CD8-positive, alpha-beta memory T cell (primary cell): ENCODE data around the gene GRID1. TPM values are rescaled to one million over a fixed set of nuclear protein-coding genes. Genes with fewer than 3 reads are reported as not detected.
A peak's percentile ranks its signal among the peaks of the same experiment; 100 is the strongest.

Source experiments
- CTCF ChIA-PET: fragments of 350-600 bp; sonication (Branson Sonifier 250); formaldehyde crosslinking; loops from one replicate; lab custom pipeline; 2021; ENCODE audit warnings: antibody characterized with exemption; lab: Charles Lee
- POLR2A ChIA-PET: fragments of 350-600 bp; sonication (Branson Sonifier 250); formaldehyde crosslinking; loops from one replicate; lab custom pipeline; 2021; ENCODE audit warnings: antibody characterized with exemption; lab: Charles Lee
- DNase-seq, 5 donors: peaks; one replicate each; pipeline versions ENCODE4 v3.0.0 to v3.0.0-alpha.2; 2020 to 2022; ENCODE audit warnings: mixed read lengths in 1 of 5
- H3K27ac ChIP-seq: one replicate; pipeline ENCODE4 v1.7.0; 2013; ENCODE audit warnings: low read depth, mild to moderate bottlenecking, low read length, moderate library complexity
- H3K27me3 ChIP-seq: 2 replicates; pipeline ENCODE4 v1.7.0; 2013; ENCODE audit warnings: low read length, mild to moderate bottlenecking; ENCODE audit not compliant: insufficient read depth, poor library complexity, severe bottlenecking
- H3K36me3 ChIP-seq: 2 replicates; pipeline ENCODE4 v1.7.0; 2013; ENCODE audit warnings: mild to moderate bottlenecking, low read length, moderate library complexity; ENCODE audit not compliant: insufficient read depth
- H3K4me1 ChIP-seq: 2 replicates; pipeline ENCODE4 v1.7.0; 2013; ENCODE audit warnings: mild to moderate bottlenecking, low read length, moderate library complexity; ENCODE audit not compliant: insufficient read depth
- H3K4me3 ChIP-seq: 2 replicates; pipeline ENCODE4 v1.7.0; 2013; ENCODE audit warnings: mild to moderate bottlenecking, low read length
- H3K9me3 ChIP-seq: 2 replicates; pipeline ENCODE4 v1.7.0; 2013; ENCODE audit warnings: mild to moderate bottlenecking, low read length
- H3K27ac Mint-ChIP-seq, 8 donors: one replicate each; pipeline ENCODE4 v1.8.0; 2020 to 2021; ENCODE audit warnings: mixed read lengths in 8 of 8, mild to moderate bottlenecking in 6 of 8, inconsistent platforms in 3 of 8, moderate library complexity in 3 of 8
- H3K27me3 Mint-ChIP-seq, 2 donors: one replicate each; pipeline ENCODE4 v1.8.0; 2020 to 2021; ENCODE audit warnings: mixed read lengths in 2 of 2, mild to moderate bottlenecking in 1 of 2, moderate library complexity in 1 of 2
- H3K36me3 Mint-ChIP-seq, 3 donors: one replicate each; pipeline ENCODE4 v1.8.0; 2020 to 2021; ENCODE audit warnings: mixed read lengths in 3 of 3, inconsistent platforms in 1 of 3, mild to moderate bottlenecking in 1 of 3
- H3K4me1 Mint-ChIP-seq, 3 donors: one replicate each; pipeline ENCODE4 v1.8.0; 2020 to 2021; ENCODE audit warnings: mixed read lengths in 3 of 3, inconsistent platforms in 1 of 3, mild to moderate bottlenecking in 1 of 3
- H3K4me3 Mint-ChIP-seq, 7 donors: one replicate each; pipeline ENCODE4 v1.8.0; 2020 to 2021; ENCODE audit warnings: mixed read lengths in 7 of 7, mild to moderate bottlenecking in 6 of 7, moderate library complexity in 4 of 7, inconsistent platforms in 2 of 7
- H3K9me3 Mint-ChIP-seq, 5 donors: one replicate each; pipeline ENCODE4 v1.8.0; 2020 to 2022; ENCODE audit warnings: mixed read lengths in 5 of 5, mild to moderate bottlenecking in 3 of 5, moderate library complexity in 2 of 5, inconsistent platforms in 1 of 5
- polyA plus RNA-seq: library from polyadenylated mRNA; unstranded; fragments of 300-500 nt; fragmentation: Illumina TruSeq; gene quantifications from one replicate; pipeline ENCODE4 v1.2.3, GENCODE V29; 2021
- total RNA-seq, 2 experiments: library from RNA; stranded (reverse); gene quantifications; one replicate each; pipeline ENCODE4 v1.2.3, GENCODE V29; 2021

Gene GRID1
- total and polyA plus RNA-seq, 3 experiments from 2014 or later: not detected

DNA sequence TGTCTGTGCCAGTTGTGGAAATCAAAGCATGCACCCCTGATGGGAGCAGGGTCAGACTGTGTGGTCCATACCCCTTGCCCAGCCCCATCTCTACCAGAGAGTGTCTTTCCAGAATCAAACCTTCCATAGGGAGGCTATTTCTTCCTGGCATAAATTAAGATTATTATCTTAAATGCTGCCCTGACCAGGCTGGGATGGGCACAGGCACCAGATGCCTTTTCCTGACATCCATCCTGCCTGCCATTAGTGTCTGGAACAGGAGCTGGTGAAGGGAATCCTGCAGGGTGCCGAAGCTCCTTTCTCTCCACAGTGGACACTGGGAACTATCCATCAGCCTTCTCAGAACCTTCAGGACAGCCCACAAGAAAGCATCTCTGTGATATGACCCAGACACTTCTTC, 296.3 kb downstream of the GRID1 start:
- no peak for DNase-seq
- H3K27me3 Mint-ChIP-seq: peaks cover 0 to 3% of the 10 kb centered on the region in 2 donors
- ChIA-PET CTCF (no interaction called here), POLR2A (no interaction called here)
- H3K4me1 Mint-ChIP-seq: no peaks in the 10 kb centered on the region
- H3K27ac Mint-ChIP-seq: no peak overlapping the region
- Histone ChIP-seq H3K4me3 (no peak overlapping the region), H3K27me3 (no peaks in the 10 kb centered on the region), H3K9me3 (no peaks in the 10 kb centered on the region), H3K4me1 (no peaks in the 10 kb centered on the region), H3K36me3 (no peaks in the 10 kb centered on the region), H3K27ac (no peak overlapping the region)
- no peaks in the 10 kb centered on the region for H3K36me3 Mint-ChIP-seq
- H3K9me3 Mint-ChIP-seq: no peaks in the 10 kb centered on the region
- no peak overlapping the region for H3K4me3 Mint-ChIP-seq

GRCh38 chr10:86068231-86069054, 298.2 kb downstream of the GRID1 start:
- H3K4me1 ChIP-seq: no peaks in the 10 kb centered on the region
- no peak overlapping the region for H3K4me3 Mint-ChIP-seq
- peaks cover 0 to 10% of the 10 kb centered on the region in 2 donors for H3K27me3 Mint-ChIP-seq
- H3K9me3 ChIP-seq: no peaks in the 10 kb centered on the region
- no peaks in the 10 kb centered on the region for H3K36me3 Mint-ChIP-seq
- H3K27ac Mint-ChIP-seq: no peak overlapping the region
- H3K27ac ChIP-seq: no peak overlapping the region
- CTCF ChIA-PET: no interaction called here
- H3K4me3 ChIP-seq: no peak overlapping the region
- H3K4me1 Mint-ChIP-seq: no peaks in the 10 kb centered on the region
- H3K36me3 ChIP-seq: no peaks in the 10 kb centered on the region
- no peaks in the 10 kb centered on the region for H3K9me3 Mint-ChIP-seq
- H3K27me3 ChIP-seq: no peaks in the 10 kb centered on the region
- no peak for DNase-seq
- POLR2A ChIA-PET: no interaction called here

DNA sequence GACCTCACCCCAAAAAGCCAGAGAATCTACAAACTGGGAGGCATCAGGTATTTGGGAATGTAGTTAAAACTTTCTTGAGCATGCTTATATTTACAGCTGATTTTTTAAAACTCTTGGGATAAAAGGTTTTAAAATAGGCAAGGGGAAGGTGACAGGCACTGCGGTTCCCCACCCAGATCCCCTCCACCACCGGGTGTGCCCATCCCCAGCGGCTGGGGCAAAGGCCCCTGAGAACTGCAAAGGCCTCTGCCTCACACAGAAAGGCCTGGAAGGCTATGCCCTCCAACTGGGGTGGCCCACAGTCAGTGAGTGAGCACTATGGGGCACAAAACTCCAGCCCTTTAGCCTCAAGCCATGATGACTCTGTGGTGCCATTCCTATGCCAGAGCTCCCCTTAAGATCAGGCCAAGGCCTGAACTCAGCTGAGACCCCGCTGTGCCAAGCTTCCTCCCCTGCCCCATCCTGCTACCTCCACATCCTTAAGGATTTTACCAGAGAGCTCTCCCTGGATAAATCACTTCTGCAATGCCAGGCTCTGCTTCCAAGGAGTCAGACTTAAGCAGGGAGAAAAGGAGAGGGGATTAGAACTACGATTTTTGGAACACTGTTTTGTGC, 299.1 kb downstream of the GRID1 start:
- Mint-ChIP-seq H3K9me3 (no peaks in the 10 kb centered on the region), H3K4me1 (no peaks in the 10 kb centered on the region), H3K4me3 (no peak overlapping the region), H3K27me3 (peaks cover 0 to 10% of the 10 kb centered on the region in 2 donors), H3K27ac (no peak overlapping the region), H3K36me3 (no peaks in the 10 kb centered on the region)
- no peaks in the 10 kb centered on the region for H3K9me3 ChIP-seq
- no peak overlapping the region for H3K27ac ChIP-seq
- CTCF ChIA-PET: no interaction called here
- no peaks in the 10 kb centered on the region for H3K27me3 ChIP-seq
- H3K4me1 ChIP-seq: no peaks in the 10 kb centered on the region
- no peak overlapping the region for H3K4me3 ChIP-seq
- DNase-seq: no peak
- H3K36me3 ChIP-seq: no peaks in the 10 kb centered on the region
- POLR2A ChIA-PET: no interaction called here

GRCh38 chr10:86066696-86067095, 299.9 kb downstream of the GRID1 start:
- Mint-ChIP-seq H3K27me3 (peaks cover 0 to 12% of the 10 kb centered on the region in 2 donors), H3K27ac (no peak overlapping the region), H3K9me3 (no peaks in the 10 kb centered on the region), H3K4me1 (no peaks in the 10 kb centered on the region), H3K4me3 (no peak overlapping the region), H3K36me3 (no peaks in the 10 kb centered on the region)
- no peaks in the 10 kb centered on the region for H3K9me3 ChIP-seq
- no peak overlapping the region for H3K4me3 ChIP-seq
- POLR2A ChIA-PET: no interaction called here
- no peaks in the 10 kb centered on the region for H3K27me3 ChIP-seq
- DNase-seq: no peak
- no peaks in the 10 kb centered on the region for H3K4me1 ChIP-seq
- CTCF ChIA-PET: no interaction called here
- H3K27ac ChIP-seq: no peak overlapping the region
- no peaks in the 10 kb centered on the region for H3K36me3 ChIP-seq

- DNase-seq: no peak
- Mint-ChIP-seq H3K4me1 (no peaks in the 10 kb centered on the region), H3K27me3 (peaks cover 0 to 21% of the 10 kb centered on the region in 2 donors), H3K27ac (no peak overlapping the region), H3K36me3 (no peaks in the 10 kb centered on the region), H3K9me3 (no peaks in the 10 kb centered on the region), H3K4me3 (no peak overlapping the region)
- POLR2A ChIA-PET: no interaction called here
- Histone ChIP-seq H3K4me1 (no peaks in the 10 kb centered on the region), H3K27me3 (no peaks in the 10 kb centered on the region), H3K36me3 (no peaks in the 10 kb centered on the region), H3K9me3 (no peaks in the 10 kb centered on the region), H3K27ac (no peak overlapping the region), H3K4me3 (no peak overlapping the region)
- CTCF ChIA-PET: no interaction called here
These were observed 300.8 kb downstream of the GRID1 start for GRCh38 chr10:86065711-86066251.

- no peaks in the 10 kb centered on the region for H3K27me3 ChIP-seq
- no peak overlapping the region for H3K4me3 Mint-ChIP-seq
- no peak overlapping the region for H3K27ac ChIP-seq
- no peaks in the 10 kb centered on the region for H3K4me1 ChIP-seq
- no peaks in the 10 kb centered on the region for H3K36me3 Mint-ChIP-seq
- H3K4me1 Mint-ChIP-seq: no peaks in the 10 kb centered on the region
- no peak for DNase-seq
- H3K27ac Mint-ChIP-seq: peak overlapping the region in 1 of 8 donors; percentile 58
- CTCF ChIA-PET: no interaction called here
- H3K4me3 ChIP-seq: no peak overlapping the region
- no peaks in the 10 kb centered on the region for H3K9me3 ChIP-seq
- H3K27me3 Mint-ChIP-seq: peaks cover 0 to 21% of the 10 kb centered on the region in 2 donors
- POLR2A ChIA-PET: no interaction called here
- H3K9me3 Mint-ChIP-seq: no peaks in the 10 kb centered on the region
- no peaks in the 10 kb centered on the region for H3K36me3 ChIP-seq
These were observed 301.5 kb downstream of the GRID1 start for GRCh38 chr10:86064931-86065662.

DNA sequence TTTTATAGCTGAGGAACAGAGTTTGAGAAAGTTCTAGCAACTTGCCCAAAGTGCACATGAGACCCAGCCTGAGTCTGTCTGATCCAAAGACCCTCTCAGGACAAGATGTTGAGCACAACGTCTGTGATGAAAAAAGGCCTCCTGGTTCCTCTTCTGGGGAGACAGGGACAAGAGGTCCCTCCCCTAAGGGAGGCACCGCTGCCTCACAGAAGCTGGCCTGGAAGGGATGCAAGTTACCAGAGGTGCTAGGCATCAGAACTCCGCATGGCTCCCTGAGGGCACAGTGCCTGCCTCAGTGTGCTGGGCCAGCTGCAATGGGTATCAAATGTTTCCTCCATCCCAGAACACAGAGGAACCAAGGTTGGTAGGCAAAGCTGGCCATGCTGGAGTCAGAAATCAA, 302.4 kb downstream of the GRID1 start:
- DNase-seq: no peak
- POLR2A ChIA-PET: no interaction called here
- no peaks in the 10 kb centered on the region for H3K27me3 ChIP-seq
- Mint-ChIP-seq H3K4me3 (no peak overlapping the region), H3K4me1 (no peaks in the 10 kb centered on the region), H3K27ac (no peak overlapping the region), H3K36me3 (no peaks in the 10 kb centered on the region), H3K9me3 (no peaks in the 10 kb centered on the region), H3K27me3 (peaks cover 0 to 21% of the 10 kb centered on the region in 2 donors)
- H3K4me1 ChIP-seq: no peaks in the 10 kb centered on the region
- CTCF ChIA-PET: no interaction called here
- H3K27ac ChIP-seq: no peak overlapping the region
- H3K4me3 ChIP-seq: no peak overlapping the region
- no peaks in the 10 kb centered on the region for H3K36me3 ChIP-seq
- H3K9me3 ChIP-seq: no peaks in the 10 kb centered on the region

GRCh38 chr10:86063341-86063740, 303.3 kb downstream of the GRID1 start:
- no peak overlapping the region for H3K27ac Mint-ChIP-seq
- DNase-seq: no peak
- no peak overlapping the region for H3K4me3 Mint-ChIP-seq
- ChIA-PET CTCF (no interaction called here), POLR2A (no interaction called here)
- H3K27me3 ChIP-seq: no peaks in the 10 kb centered on the region
- H3K27ac ChIP-seq: no peak overlapping the region
- no peaks in the 10 kb centered on the region for H3K36me3 Mint-ChIP-seq
- H3K4me3 ChIP-seq: no peak overlapping the region
- no peaks in the 10 kb centered on the region for H3K4me1 Mint-ChIP-seq
- no peaks in the 10 kb centered on the region for H3K9me3 Mint-ChIP-seq
- H3K9me3 ChIP-seq: no peaks in the 10 kb centered on the region
- peaks cover 1 to 21% of the 10 kb centered on the region in 2 donors for H3K27me3 Mint-ChIP-seq
- no peaks in the 10 kb centered on the region for H3K4me1 ChIP-seq
- no peaks in the 10 kb centered on the region for H3K36me3 ChIP-seq
